Epidermal melanocyte (primary cell): ENCODE results near the gene LRRC4C.

Experiments used
- DNase-seq: peaks from one replicate; pipeline ENCODE4 v3.0.0; 2011; ENCODE audit warnings: low spot score; ENCODE audit not compliant: insufficient read length

LRRC4C gene

GRCh38 chr11:41459465-41460401 lies at the start of gene LRRC4C:
Gene LRRC4C, minus strand, starts transcription at chr11:41459652.
- no peak for DNase-seq

DNA sequence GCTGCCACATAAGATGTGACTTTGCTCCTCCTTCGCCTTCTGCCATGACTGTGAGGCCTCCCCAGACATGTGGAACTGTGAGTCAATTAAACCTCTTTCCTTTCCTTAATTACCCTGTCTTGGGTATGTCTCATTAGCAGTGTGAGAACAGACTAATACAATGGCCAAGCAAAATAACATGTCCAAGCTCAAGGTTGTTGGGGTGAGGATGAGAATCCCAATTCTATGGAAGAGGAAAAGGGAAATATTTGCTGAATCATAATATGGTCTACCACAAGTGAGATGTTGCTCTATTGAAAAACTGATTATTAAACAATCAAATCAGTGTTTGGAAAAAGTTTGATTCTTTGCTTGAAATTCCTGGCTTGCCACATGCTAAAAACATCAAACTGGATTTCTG lies 48.7 kb upstream of the LRRC4C start:
- DNase-seq, result no peak

GRCh38 chr11:41499429-41499828 lies 40.0 kb upstream of the LRRC4C start:
- DNase-seq, result no peak

DNA sequence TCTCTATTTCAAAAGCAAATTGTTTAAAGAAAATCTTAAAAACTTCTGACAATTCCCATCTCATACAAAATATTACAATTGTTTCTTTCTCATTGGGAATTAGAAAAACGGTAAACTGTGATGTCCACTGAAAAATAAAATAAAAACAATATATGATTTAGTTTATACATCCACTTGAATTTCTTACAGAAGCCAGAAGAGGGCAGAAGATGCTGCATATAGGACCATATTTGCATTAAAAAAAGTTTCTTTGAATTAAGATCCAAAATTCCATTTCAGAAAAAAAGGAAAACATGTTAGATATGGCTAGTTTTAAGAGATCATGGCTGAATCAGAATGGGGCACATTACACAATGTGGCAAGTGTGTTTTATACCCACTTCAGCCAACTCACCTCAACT lies 39.3 kb upstream of the LRRC4C start:
- no peak for DNase-seq

DNA sequence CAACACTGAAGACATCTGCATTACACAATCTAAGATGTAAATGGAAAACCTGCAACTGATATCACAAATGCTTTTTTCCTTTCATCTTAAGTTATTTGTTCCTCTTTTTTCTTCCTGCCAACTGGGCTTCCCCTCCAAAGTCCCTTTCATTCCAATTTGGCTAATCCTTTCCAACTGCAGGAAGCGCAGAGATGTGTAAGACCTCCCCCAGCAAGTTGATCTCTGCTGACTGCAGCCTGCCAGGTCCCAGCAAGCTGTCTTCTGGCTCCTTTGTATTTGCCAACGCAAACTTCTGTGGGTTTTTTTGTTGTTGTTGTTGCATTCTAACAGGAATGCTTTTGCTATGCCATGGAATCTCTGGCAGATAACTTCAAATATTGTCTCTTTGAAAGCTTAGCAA lies 38.5 kb upstream of the LRRC4C start:
- no peak for DNase-seq

DNA sequence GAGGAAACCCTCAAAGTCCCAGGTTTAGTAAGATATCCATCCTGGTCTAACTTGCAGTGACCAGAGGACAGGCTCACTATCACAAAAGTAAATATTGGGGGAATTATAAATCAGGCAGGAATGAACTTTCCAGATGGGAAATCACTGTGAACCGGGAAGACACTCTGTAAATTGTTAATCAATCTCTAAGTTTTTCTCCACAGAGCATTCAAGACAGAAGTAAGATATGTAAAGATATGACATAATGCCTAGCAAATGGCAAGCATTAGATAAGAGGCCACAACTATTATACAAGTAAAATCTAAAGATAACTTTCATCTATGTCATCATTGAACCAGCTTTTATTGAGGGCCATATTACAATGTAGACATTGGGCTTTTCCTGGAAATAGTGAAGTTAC lies 35.3 kb upstream of the LRRC4C start:
- no peak for DNase-seq

GRCh38 chr11:41486424-41486823 lies 27.0 kb upstream of the LRRC4C start:
- DNase-seq, result no peak

- no peak for DNase-seq
Measured at GRCh38 chr11:41483956-41484355, 24.5 kb upstream of the LRRC4C start.

DNA sequence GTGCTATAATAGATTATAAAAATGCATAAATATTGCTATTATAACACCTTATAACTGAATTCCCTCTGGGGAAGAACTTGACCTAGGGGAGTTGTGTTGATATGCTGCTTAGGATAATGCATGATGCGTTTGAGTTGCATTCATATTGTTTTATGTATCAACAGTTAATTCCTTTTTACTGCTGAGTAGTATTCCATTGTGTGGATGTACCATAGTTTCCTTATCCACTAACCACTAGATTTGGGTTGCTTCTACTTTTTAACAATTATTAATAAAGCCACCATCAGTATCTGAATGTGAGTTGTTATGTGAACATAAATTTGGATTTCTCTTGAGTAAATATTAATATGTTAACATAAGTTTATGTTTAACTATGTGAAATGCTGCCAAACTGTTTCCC lies 19.7 kb upstream of the LRRC4C start:
- no peak for DNase-seq

DNA sequence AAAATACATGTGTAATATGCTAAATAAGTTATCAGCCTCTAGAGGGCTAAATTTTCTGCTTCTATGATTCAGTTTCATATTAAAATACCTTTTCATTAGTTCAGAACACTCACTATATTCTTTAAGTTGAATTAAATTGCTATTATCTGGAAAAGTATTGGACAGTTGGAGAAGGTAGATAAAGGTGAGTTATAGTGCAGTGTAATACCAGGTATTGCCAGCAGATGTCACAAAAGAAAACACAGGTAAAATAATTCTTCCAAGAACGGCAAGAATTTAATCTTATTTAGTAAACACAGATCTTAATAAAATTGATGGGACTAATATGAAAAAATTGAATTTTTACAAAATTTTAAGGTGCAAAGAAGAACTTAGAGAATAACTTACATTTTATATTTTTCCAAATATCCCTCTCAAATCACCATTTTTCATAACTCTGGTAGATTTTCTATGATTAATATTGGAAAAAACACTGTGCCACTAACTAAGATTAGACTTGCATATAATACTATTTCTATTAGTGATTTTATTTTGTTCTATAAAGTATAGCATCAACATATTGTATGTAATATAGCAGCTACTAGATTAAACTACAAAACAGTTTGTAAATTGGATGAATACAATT lies 1.7 kb upstream of the LRRC4C start:
- no peak for DNase-seq

- no peak for DNase-seq
Measured at GRCh38 chr11:41458641-41459040, 811 bp downstream of the LRRC4C start.

DNA sequence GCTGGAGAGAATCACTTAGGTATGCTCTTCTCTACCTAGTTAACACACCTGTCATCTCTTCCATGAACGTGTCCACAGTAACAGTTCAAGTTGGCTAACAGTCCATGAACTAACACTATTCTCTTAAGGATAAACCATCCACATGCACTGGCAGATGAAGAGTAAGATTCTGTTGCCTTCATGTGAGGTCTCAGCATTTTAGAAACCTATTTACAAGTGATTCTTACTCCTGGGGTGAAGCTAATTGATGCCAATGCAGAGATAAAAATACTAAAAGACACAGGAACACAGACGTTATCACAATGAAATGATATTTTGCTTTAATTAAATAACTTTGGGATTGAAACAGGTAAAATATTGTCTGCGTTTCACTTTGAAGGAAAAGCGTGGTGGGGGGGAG lies 1.3 kb downstream of the LRRC4C start:
- DNase-seq, result no peak

DNA sequence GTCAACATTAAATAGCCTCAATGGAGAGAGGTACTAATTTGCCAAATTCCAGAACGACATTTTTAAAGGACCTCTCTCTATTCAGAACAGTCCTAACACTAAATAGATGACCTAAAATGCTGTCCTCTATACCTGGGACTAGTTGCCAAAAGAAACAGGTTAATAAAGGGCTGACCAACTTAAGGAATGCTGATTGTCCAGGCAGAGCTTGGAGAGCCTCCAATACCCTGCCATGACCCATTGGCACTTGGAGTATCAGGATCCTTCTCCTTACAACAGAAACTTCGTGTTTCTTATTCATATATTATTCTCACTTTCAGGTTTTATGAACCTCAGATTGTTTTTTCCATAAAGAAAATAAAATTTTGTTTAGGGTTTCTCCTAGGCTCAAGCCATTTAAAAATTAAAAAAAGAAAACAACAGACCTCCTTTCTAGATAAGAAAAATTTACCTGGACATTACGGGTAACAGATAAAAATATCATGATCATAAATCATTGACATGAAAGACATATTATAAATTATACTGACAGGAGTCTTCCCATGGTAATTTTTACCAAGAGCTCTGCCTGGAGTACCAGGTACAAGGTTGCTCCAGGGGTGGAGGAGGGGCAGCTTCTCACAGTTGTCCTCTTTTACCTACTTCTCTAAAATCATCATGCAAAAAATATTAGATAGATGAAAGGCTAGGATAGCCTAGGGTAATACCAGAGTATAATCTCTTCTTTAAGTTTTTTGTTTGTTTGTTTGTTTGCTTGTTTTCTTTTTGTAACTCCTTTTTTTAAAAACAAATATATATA lies 2.0 kb downstream of the LRRC4C start:
- no peak for DNase-seq

DNA sequence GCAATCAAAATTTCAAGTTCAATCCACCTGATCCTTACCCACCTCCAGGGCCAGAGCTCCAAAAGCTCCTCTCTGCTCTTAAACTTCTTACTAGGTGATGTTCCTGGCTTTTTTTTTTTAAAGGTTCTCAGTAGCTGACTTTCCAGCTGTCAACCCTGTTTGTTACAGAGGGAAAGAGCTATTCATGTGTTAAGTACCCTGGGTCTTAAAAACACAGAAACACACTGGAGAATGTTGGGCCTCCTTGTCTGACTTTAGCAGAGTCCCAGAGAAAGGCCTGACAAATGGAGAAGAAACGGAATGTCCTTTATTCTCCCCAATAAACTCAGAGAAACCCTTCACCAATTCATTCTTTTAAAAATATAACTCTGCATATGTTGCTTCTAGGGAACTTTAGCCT lies 3.2 kb downstream of the LRRC4C start:
- no peak for DNase-seq

GRCh38 chr11:41451011-41451410 lies 8.4 kb downstream of the LRRC4C start:
- no peak for DNase-seq

DNA sequence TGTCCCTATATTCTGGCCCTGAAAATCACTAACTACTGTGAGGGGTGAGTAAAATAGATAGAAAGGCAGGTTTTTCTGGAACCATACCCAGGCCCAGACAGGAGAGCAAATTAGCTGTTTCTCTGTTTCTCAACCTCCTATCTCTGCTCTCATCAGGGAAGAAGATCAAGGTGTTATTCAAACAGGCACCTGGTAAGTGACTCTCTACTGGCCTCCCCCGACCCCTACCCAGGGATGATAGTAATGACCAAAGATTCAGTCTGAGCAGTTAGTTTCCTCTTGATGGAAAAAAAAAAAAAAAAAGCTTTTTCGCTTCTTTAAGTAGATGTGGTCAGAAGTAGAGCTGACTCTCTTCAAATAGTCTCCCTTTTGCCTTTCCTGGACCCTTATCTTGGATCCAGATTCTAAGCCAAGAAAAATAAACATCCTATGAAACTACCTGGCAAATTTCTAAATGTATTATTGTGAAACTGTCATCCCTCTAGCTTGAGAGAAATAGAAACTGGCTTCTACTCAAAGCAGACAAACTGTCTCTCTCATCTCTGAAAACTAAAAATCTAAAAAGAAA lies 9.9 kb downstream of the LRRC4C start:
- DNase-seq, result no peak

DNA sequence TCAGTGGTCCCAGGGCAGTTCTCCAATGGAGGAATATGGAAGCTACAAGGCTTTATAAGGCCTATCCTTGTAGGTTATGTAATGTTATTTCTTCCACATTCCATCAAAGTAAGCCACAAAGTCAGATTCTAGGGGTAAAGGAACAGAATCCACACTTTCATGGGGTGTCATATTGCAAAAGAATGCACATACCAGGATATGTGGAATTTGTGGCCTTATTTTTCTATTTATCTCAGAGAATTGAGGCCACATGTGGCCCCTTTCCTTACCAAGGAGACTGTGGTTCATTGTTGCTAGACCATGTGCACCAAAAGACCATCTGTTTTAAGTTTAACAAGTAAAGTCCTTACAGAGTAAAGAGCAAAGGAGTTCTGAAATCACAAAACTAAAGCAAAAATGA lies 12.9 kb downstream of the LRRC4C start:
- DNase-seq, result no peak

DNA sequence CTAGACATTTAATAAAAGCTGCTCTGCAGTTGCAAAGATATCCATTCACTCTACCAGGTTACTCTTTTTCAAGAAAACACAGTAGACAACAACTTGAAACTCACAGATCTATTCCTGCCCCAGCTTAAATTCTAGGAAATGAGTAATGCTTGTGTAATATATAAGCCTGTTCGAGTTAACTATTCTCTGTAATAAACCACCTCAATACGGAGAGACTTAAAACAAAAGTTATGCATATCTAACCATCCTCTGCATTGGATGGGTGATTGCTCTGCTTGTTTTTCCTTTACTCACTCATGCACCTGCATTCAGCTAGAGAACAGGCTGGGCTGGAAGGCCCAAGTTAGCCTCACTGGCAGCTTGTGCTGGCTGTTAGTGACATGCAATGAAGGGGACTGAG lies 13.3 kb downstream of the LRRC4C start:
- no peak for DNase-seq

DNA sequence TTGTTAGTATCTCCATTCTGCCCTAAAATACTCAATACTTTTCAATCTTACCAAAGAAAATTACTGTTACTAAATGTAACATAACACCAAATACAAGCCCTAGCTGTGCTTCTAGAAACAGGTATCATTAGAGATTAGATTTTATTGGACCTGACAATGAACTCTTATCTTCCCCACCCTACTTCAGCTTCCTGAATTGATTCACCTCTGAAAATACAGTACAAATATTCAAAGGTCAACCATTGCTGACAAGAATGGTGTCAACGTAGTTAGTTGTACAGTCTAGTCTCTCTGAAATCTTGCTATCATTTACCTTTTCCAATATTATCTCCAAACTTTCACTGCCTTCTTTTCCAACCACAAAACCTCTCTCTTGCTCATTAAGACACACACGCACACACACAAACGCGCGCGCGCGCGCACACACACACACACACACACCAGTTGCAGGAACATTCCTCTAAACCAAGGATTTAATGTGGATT lies 22.4 kb downstream of the LRRC4C start:
- DNase-seq, result no peak

GRCh38 chr11:41435531-41435930 lies 23.9 kb downstream of the LRRC4C start:
- DNase-seq, result no peak

GRCh38 chr11:41431784-41432183 lies 27.7 kb downstream of the LRRC4C start:
- no peak for DNase-seq

DNA sequence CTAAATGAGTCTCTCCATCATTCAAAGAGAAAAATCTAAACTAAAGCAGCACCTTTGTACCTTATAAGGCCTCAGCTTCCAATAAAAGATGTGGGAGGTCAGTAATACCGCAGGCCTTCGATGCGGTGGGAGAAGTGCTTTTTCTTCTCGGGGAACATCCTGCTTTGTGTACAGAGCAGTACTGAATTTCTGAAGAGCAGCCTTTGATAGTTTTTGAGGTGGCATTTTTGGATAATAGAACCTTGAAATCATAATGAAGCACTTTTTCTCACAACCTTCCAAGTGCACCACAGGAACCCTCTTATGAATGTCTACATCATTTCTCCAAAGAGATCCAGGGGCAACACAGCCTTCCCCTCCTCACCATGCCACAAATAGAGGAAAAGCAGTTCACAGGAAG lies 39.6 kb downstream of the LRRC4C start:
- DNase-seq, result no peak
